BJ (cell line): ENCODE data around the gene ANKRD40. TPM values are rescaled to one million over a fixed set of nuclear protein-coding genes. Genes with fewer than 3 reads are reported as not detected.

Experiments used
- CTCF ChIA-PET: fragments of 350-600 bp; formaldehyde crosslinking; extraction: SDS; loops from one replicate; lab custom pipeline; 2021; ENCODE audit warnings: antibody characterized with exemption, inconsistent platforms; lab: Yijun Ruan, JAX
- POLR2A ChIA-PET: fragments of 300-600 bp; sonication (Branson Sonifier 250); formaldehyde crosslinking; extraction: SDS; loops from one replicate; lab custom pipeline; 2021; ENCODE audit warnings: antibody characterized with exemption; lab: Charles Lee
- DNase-seq: peaks from one replicate; pipeline ENCODE4 v3.0.0-alpha.2; 2011; ENCODE audit warnings: low read depth
- H3K27me3 ChIP-seq: 2 replicates; pipeline ENCODE4 v1.6.0; 2011; ENCODE audit warnings: low read length; ENCODE audit not compliant: control insufficient read depth, insufficient read depth
- H3K36me3 ChIP-seq: 2 replicates; pipeline ENCODE4 v1.5.1; 2011; ENCODE audit warnings: low read length; ENCODE audit not compliant: control insufficient read depth, insufficient read depth
- H3K4me3 ChIP-seq: 2 replicates; pipeline ENCODE4 v1.5.1; 2011; ENCODE audit warnings: low read depth, mild to moderate bottlenecking, control low read depth, low read length
- polyA plus RNA-seq: library from polyadenylated mRNA; depleted of rRNA; stranded (reverse); fragments of >200 nt; gene quantifications from 2 replicates; pipeline ENCODE4 v1.2.3, GENCODE V29; 2011
- TF ChIP-seq, protein P1 (sequence below): IDR thresholded peaks from 2 replicates; pipeline ENCODE4 v1.5.1; 2011; ENCODE audit warnings: low read depth, mild to moderate bottlenecking, control low read depth, inconsistent platforms, low read length, moderate library complexity; ENCODE audit not compliant: insufficient read depth

ANKRD40 gene
- polyA plus RNA-seq, 1 experiment, result 19.0 TPM

- TF ChIP-seq, protein P1, sequence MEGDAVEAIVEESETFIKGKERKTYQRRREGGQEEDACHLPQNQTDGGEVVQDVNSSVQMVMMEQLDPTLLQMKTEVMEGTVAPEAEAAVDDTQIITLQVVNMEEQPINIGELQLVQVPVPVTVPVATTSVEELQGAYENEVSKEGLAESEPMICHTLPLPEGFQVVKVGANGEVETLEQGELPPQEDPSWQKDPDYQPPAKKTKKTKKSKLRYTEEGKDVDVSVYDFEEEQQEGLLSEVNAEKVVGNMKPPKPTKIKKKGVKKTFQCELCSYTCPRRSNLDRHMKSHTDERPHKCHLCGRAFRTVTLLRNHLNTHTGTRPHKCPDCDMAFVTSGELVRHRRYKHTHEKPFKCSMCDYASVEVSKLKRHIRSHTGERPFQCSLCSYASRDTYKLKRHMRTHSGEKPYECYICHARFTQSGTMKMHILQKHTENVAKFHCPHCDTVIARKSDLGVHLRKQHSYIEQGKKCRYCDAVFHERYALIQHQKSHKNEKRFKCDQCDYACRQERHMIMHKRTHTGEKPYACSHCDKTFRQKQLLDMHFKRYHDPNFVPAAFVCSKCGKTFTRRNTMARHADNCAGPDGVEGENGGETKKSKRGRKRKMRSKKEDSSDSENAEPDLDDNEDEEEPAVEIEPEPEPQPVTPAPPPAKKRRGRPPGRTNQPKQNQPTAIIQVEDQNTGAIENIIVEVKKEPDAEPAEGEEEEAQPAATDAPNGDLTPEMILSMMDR, result no peak
Observed at GRCh38 chr17:50675190-50675589, 32.5 kb downstream of the ANKRD40 start.

GRCh38 chr17:50672831-50673551, 34.7 kb downstream of the ANKRD40 start:
- TF ChIP-seq, protein P1, result no peak
- ChIA-PET POLR2A (interaction anchor here (0.5 kb wide), 1 partner anchor 197 kb away, joined by 15 read pairs; no protein-coding TSS in a partner anchor), CTCF (interaction anchor here (0.6 to 1.4 kb wide), 3 partner anchors 32 to 49 kb away, joined by 3 to 5 read pairs (median 3); no protein-coding TSS in a partner anchor)

More at GRCh38 chr17:50675190-50675589, 32.5 kb downstream of the ANKRD40 start:
- H3K36me3 ChIP-seq, result peaks cover 22% of the 10 kb centered on the region
- ChIA-PET POLR2A (no interaction called here), CTCF (interaction anchor here (1.9 kb wide), 2 partner anchors 20 to 45 kb away, joined by 6 to 10 read pairs; no protein-coding TSS in a partner anchor)
- DNase-seq, result no peak
- H3K4me3 ChIP-seq, result no peak overlapping the region
- no peaks in the 10 kb centered on the region for H3K27me3 ChIP-seq

GRCh38 chr17:50672071-50672470, 35.6 kb downstream of the ANKRD40 start:
- TF ChIP-seq, protein P1, result no peak
- POLR2A ChIA-PET, result no interaction called here
- H3K36me3 ChIP-seq, result peaks cover 15% of the 10 kb centered on the region
- H3K27me3 ChIP-seq, result no peaks in the 10 kb centered on the region
- CTCF ChIA-PET, result interaction anchor here (1.0 to 1.4 kb wide), 2 partner anchors 31 to 48 kb away, joined by 3 to 5 read pairs; no protein-coding TSS in a partner anchor
- no peak overlapping the region for H3K4me3 ChIP-seq
- no peak for DNase-seq

More at GRCh38 chr17:50672831-50673551, 34.7 kb downstream of the ANKRD40 start:
- DNase-seq, result no peak
- H3K36me3 ChIP-seq, result peaks cover 17% of the 10 kb centered on the region
- H3K27me3 ChIP-seq, result no peaks in the 10 kb centered on the region
- H3K4me3 ChIP-seq, result no peak overlapping the region

GRCh38 chr17:50668838-50669581, 38.7 kb downstream of the ANKRD40 start:
- no peak overlapping the region for H3K4me3 ChIP-seq
- ChIA-PET CTCF (interaction anchor here (0.8 to 3.6 kb wide), 3 partner anchors 13 to 38 kb away, joined by 3 to 14 read pairs (median 9); no protein-coding TSS in a partner anchor), POLR2A (interaction anchor here (1.2 kb wide), 1 partner anchor 9 kb away, joined by 3 read pairs; no protein-coding TSS in a partner anchor)
- no peaks in the 10 kb centered on the region for H3K27me3 ChIP-seq
- TF ChIP-seq, protein P1, result no peak
- peaks cover 7% of the 10 kb centered on the region for H3K36me3 ChIP-seq
- DNase-seq, result no peak
